Lower leg skin (tissue), 4 donors: ENCODE measurements around the gene DDX10. TPM values are rescaled to one million over a fixed set of nuclear protein-coding genes. Genes with fewer than 3 reads are reported as not detected.

Experiments used
- DNase-seq, 2 donors: peaks; one replicate each; pipeline ENCODE4 v3.0.0-alpha.2; 2019; ENCODE audit warnings: low spot score in 2 of 2
- H3K4me3 ChIP-seq: fragments of 200-600 bp; sonication (generic); 2 replicates; pipeline ENCODE4 v1.5.1; 2017; ENCODE audit warnings: mild to moderate bottlenecking, low read depth; ENCODE audit not compliant: poor library complexity, severe bottlenecking
- POLR2A ChIP-seq, 2 donors: fragments of 450-650 bp; IDR thresholded peaks; one replicate each; pipeline ENCODE4 v1.6.1; 2016 to 2017; ENCODE audit warnings: antibody characterized with exemption in 2 of 2, mild to moderate bottlenecking in 1 of 2, moderate library complexity in 1 of 2
- WGBS, 2 donors: methylation state at CpG; one replicate each; pipeline ENCODE4 v1.1.5; 2018; 5-methylcytosine and 5-hydroxymethylcytosine counted together
- intact Hi-C: fragments of 100-400 bp; cut with DNase I; formaldehyde crosslinking; loops from one replicate; pipeline ENCODE4 v1.15.0; 2023; ENCODE audit warnings: low total_unique reads
- total RNA-seq, 4 donors: library from RNA; depleted of rRNA; stranded (reverse); fragments of >200 nt; gene quantifications; one replicate each; pipeline ENCODE4 v1.1.0, GENCODE V29; 2016
- TF ChIP-seq, protein P1 (sequence below), 3 donors: fragments of 450-650 bp; IDR thresholded peaks; one replicate each; pipeline ENCODE4 v1.5.1; 2016; ENCODE audit warnings: antibody characterized with exemption in 3 of 3, mild to moderate bottlenecking in 3 of 3, moderate library complexity in 2 of 3

The DDX10 gene
- total RNA-seq, 4 donors from 2014 or later, result 18.4 to 33.5 (median 22.2) TPM

DNA sequence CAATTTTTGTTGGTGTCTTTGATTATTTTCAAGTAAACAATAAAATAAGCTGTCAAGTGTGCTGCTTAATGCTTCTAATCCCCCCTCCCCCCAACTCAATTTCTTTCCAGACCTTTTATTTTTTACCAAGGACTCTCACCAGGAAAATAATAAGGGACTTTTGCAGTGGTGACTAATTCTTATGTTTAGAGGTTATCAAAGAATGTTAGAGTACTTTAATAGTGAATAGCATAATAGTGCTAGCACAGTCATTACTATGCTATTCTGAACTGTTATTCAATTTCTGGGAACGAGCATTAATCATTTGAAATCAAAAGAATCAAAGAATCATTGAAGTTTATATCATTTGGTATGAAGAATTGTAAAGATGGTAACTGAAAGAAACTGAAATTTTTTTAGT, 251.4 kb downstream of the DDX10 start:
- 61 to 68% methylated on average over 1 of the region's 1 CpG for WGBS, 2 donors
- TF ChIP-seq POLR2A (IDR thresholded peaks at IDR 0.05), result no peak
- TF ChIP-seq, protein P1, sequence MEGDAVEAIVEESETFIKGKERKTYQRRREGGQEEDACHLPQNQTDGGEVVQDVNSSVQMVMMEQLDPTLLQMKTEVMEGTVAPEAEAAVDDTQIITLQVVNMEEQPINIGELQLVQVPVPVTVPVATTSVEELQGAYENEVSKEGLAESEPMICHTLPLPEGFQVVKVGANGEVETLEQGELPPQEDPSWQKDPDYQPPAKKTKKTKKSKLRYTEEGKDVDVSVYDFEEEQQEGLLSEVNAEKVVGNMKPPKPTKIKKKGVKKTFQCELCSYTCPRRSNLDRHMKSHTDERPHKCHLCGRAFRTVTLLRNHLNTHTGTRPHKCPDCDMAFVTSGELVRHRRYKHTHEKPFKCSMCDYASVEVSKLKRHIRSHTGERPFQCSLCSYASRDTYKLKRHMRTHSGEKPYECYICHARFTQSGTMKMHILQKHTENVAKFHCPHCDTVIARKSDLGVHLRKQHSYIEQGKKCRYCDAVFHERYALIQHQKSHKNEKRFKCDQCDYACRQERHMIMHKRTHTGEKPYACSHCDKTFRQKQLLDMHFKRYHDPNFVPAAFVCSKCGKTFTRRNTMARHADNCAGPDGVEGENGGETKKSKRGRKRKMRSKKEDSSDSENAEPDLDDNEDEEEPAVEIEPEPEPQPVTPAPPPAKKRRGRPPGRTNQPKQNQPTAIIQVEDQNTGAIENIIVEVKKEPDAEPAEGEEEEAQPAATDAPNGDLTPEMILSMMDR (IDR thresholded peaks at IDR 0.05), result no peak
- no peak for DNase-seq
- intact Hi-C loops, result no loop called here
- no peak overlapping the region for H3K4me3 ChIP-seq

DNA sequence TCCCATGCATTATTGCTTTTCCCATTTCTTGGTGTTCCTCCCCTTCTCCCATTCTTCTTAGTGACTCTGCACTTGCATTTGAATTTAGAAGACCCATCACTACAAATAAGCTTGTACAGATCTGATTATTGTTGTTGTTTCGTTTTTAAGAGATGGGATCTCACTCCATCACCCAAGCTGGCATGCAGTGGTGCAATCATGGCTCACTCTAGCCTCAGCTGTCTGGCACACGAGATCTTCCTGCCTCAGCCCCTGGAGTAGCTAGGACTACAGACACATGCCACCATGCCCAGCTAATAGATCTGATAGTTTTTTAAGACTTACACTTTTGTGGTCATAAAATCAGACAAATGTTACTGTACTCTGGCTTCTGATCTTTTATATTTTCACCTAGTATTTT, 252.1 kb downstream of the DDX10 start:
- H3K4me3 ChIP-seq, result no peak overlapping the region
- DNase-seq, result no peak
- TF ChIP-seq, protein P1 (IDR thresholded peaks at IDR 0.05), result no peak
- no peak for TF ChIP-seq POLR2A (IDR thresholded peaks at IDR 0.05)
- intact Hi-C loops, result no loop called here
- WGBS, 2 donors, result 83 to 92% methylated on average over 2 of the region's 2 CpGs

DNA sequence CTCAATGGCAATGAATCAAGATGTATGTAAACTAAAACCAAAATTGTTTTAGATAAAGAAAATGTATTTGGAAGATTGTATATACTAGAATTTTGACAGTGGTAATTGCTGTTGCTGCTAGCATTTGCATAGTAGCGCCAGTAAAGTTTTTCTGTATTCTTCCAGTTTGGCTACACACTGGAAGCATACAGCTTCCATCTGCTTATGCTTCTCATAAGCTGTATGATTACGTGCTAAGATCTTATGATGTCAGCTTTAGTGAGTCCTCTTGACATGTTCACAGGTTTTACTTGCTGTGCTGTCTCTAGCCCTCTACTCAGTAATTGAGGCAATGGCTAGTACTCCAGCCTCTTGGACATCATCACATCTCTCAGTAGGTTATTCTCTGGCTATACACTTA, 256.3 kb downstream of the DDX10 start:
- H3K4me3 ChIP-seq, result no peak overlapping the region
- 93 to 94% methylated on average over 2 of the region's 2 CpGs for WGBS, 2 donors
- intact Hi-C loops, result no loop called here
- no peak for DNase-seq
- TF ChIP-seq, protein P1 (IDR thresholded peaks at IDR 0.05), result no peak
- TF ChIP-seq POLR2A (IDR thresholded peaks at IDR 0.05), result no peak

DNA sequence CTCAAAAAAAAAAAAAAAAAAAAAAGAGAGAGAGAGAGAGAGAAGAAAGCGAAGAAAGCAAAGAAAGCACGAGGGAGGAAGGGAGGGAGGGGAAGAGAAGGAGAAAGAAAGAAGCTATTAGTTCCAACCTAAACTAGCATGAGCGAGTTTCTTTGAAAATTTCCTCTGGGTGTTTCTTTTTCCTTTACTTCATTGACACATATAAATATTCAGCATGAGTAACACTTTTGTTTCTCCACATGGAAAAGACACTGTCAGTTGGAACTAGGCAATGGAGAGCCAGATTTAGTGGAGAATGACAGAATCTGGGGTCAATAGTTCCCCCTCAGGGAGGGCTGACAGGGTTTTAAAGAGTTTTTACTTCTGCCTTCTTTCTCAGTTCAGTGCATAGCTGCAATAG, 257.4 kb downstream of the DDX10 start:
- intact Hi-C loops, result no loop called here
- 84 to 92% methylated on average over 3 of the region's 3 CpGs for WGBS, 2 donors
- no peak overlapping the region for H3K4me3 ChIP-seq
- no peak for DNase-seq
- TF ChIP-seq POLR2A (IDR thresholded peaks at IDR 0.05), result no peak
- TF ChIP-seq, protein P1 (IDR thresholded peaks at IDR 0.05), result no peak

GRCh38 chr11:108923413-108923812, 258.5 kb downstream of the DDX10 start:
- 86 to 93% methylated on average over 1 of the region's 1 CpG for WGBS, 2 donors
- no peak for DNase-seq
- no peak overlapping the region for H3K4me3 ChIP-seq
- intact Hi-C loops, result no loop called here
- no peak for TF ChIP-seq POLR2A (IDR thresholded peaks at IDR 0.05)
- TF ChIP-seq, protein P1 (IDR thresholded peaks at IDR 0.05), result no peak

DNA sequence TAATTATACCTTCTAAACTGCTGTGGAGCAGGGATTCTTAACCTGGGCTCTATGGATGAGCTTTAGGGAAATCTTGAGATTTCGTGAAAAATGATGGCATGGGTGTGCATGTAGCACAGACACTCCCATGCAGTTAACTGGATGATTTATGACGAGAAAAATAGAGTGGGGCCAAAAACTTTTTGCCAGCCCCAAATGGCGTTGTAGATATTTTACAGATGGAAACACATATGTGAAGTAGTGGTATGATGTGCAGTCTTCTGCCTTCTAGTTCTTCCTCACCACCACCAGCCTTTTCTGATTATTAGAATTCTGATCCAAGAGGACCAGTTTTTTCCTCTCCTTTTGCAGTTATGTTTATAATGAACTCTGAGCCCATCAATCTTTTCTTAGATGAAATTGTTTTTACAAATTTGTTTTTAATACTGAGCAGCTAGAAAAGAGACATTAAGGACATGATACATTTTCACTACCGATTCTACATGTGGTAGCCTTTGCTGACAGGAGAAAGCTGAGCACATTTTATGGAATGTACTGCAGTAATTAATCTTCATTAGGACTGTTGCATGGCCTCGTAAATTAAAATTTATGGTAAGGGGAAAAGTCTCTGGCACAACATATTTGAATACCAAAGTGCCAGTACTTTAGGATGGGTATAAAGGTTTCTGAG, 261.4 kb downstream of the DDX10 start:
- WGBS, 2 donors, result 62 to 80% methylated on average over 5 of the region's 5 CpGs
- H3K4me3 ChIP-seq, result no peak overlapping the region
- intact Hi-C loops, result no loop called here
- DNase-seq, result no peak
- TF ChIP-seq POLR2A (IDR thresholded peaks at IDR 0.05), result no peak
